Neural cell (in vitro differentiated cells): ENCODE results near the gene ELMO1. TPM values are rescaled to one million over a fixed set of nuclear protein-coding genes. Genes with fewer than 3 reads are reported as not detected.
A peak's percentile ranks its signal among the peaks of the same experiment; 100 is the strongest.

ENCODE experiments used
- H2AFZ ChIP-seq: fragments of 200-600, 300-800 bp; sonication (generic), shearing (Covaris generic); 2 replicates; pipeline ENCODE4 v1.6.0; 2014; ENCODE audit warnings: low read depth, mild to moderate bottlenecking, antibody characterized with exemption, low read length, moderate library complexity
- H3F3A ChIP-seq: fragments of 200-600 bp; shearing (Covaris generic); 2 replicates; pipeline ENCODE4 v1.6.1; 2016; ENCODE audit warnings: mild to moderate bottlenecking, moderate library complexity, mixed read lengths, antibody characterized with exemption, low read length; ENCODE audit not compliant: insufficient read depth, poor library complexity, severe bottlenecking
- H3K27ac ChIP-seq: fragments of 200-600, 300-800 bp; sonication (generic), shearing (Covaris generic); 2 replicates; pipeline ENCODE4 v1.5.1; 2014; ENCODE audit warnings: mild to moderate bottlenecking, low read length, moderate library complexity
- H3K27me3 ChIP-seq: fragments of 300-800, 200-600 bp; sonication (generic), shearing (Covaris generic); 2 replicates; pipeline ENCODE4 v1.6.0; 2014; ENCODE audit warnings: mild to moderate bottlenecking, low read depth, low read length, moderate library complexity; ENCODE audit not compliant: insufficient read depth
- H3K36me3 ChIP-seq: fragments of 300-800, 200-600 bp; sonication (generic), shearing (Covaris generic); 2 replicates; pipeline ENCODE4 v1.5.1; 2014; ENCODE audit warnings: mild to moderate bottlenecking, antibody characterized with exemption, low read length, moderate library complexity; ENCODE audit not compliant: insufficient read depth
- H3K4me2 ChIP-seq: fragments of 300-800, 200-600 bp; sonication (generic), shearing (Covaris generic); 2 replicates; pipeline ENCODE4 v1.6.0; 2014; ENCODE audit warnings: mild to moderate bottlenecking, low read length
- H3K4me3 ChIP-seq: fragments of 300-800, 200-600 bp; sonication (generic), shearing (Covaris generic); 2 replicates; pipeline ENCODE4 v1.5.1; 2014; ENCODE audit warnings: mild to moderate bottlenecking, low read length, moderate library complexity
- H3K79me2 ChIP-seq: fragments of 200-600 bp; shearing (Covaris generic); replicated peaks from 2 replicates; pipeline ENCODE4 v1.6.0; 2014; ENCODE audit warnings: mild to moderate bottlenecking, low read length, moderate library complexity; ENCODE audit not compliant: insufficient read depth
- H3K9ac ChIP-seq: fragments of 300-800, 200-600 bp; sonication (generic), shearing (Covaris generic); 2 replicates; pipeline ENCODE4 v1.6.1; 2016; ENCODE audit warnings: mild to moderate bottlenecking, low read length, mixed read lengths
- H3K9me2 ChIP-seq: fragments of 200-600 bp; shearing (Covaris generic); 2 replicates; pipeline ENCODE4 v1.6.1; 2016; ENCODE audit warnings: mild to moderate bottlenecking, low read length, mixed read lengths; ENCODE audit not compliant: insufficient read depth
- H3K9me3 ChIP-seq: fragments of 200-600, 300-800 bp; sonication (generic), shearing (Covaris generic); 2 replicates; pipeline ENCODE4 v1.6.1; 2016; ENCODE audit warnings: mild to moderate bottlenecking, mixed run types, low read length, moderate library complexity, mixed read lengths
- H4K20me1 ChIP-seq: fragments of 200-600 bp; shearing (Covaris generic); 2 replicates; pipeline ENCODE4 v1.6.1; 2016; ENCODE audit warnings: mild to moderate bottlenecking, mixed run types; ENCODE audit not compliant: insufficient read depth
- CTCF ChIP-seq: fragments of 450-650 bp; IDR thresholded peaks from 2 replicates; pipeline ENCODE4 v1.5.1; 2014; ENCODE audit warnings: antibody characterized with exemption, mild to moderate bottlenecking, moderate library complexity; ENCODE audit not compliant: poor library complexity, severe bottlenecking
- EP300 ChIP-seq: fragments of 450-650 bp; conservative IDR thresholded peaks from 2 replicates; pipeline ENCODE4 v1.6.1; 2014; ENCODE audit warnings: antibody characterized with exemption, mild to moderate bottlenecking, moderate library complexity; ENCODE audit not compliant: poor library complexity, severe bottlenecking
- EZH2 ChIP-seq: fragments of 200-600, 300-800 bp; shearing (Covaris generic), sonication (generic); IDR thresholded peaks from 2 replicates; pipeline ENCODE4 v1.6.1; 2014; ENCODE audit warnings: antibody characterized with exemption, low read length, borderline replicate concordance, mild to moderate bottlenecking; ENCODE audit not compliant: insufficient read depth, poor library complexity, severe bottlenecking
- MXI1 ChIP-seq: fragments of 450-650 bp; conservative IDR thresholded peaks from 2 replicates; pipeline ENCODE4 v1.6.1; 2014; ENCODE audit warnings: antibody characterized with exemption, mild to moderate bottlenecking; ENCODE audit not compliant: poor library complexity, severe bottlenecking
- POLR2AphosphoS5 ChIP-seq: IDR thresholded peaks from 2 replicates; pipeline ENCODE4 v1.6.1; 2012
- RAD21 ChIP-seq: fragments of 450-650 bp; conservative IDR thresholded peaks from 2 replicates; pipeline ENCODE4 v1.6.1; 2014; ENCODE audit warnings: antibody characterized with exemption, mild to moderate bottlenecking, moderate library complexity
- REST ChIP-seq: IDR thresholded peaks from 2 replicates; pipeline ENCODE4 v1.6.1; 2012; ENCODE audit warnings: borderline replicate concordance
- SMC3 ChIP-seq: fragments of 450-650 bp; conservative IDR thresholded peaks from 2 replicates; pipeline ENCODE4 v1.6.1; 2014; ENCODE audit warnings: antibody characterized with exemption, mild to moderate bottlenecking, moderate library complexity; ENCODE audit not compliant: poor library complexity
- TAF1 ChIP-seq: IDR thresholded peaks from 2 replicates; pipeline ENCODE4 v1.6.1; 2012; ENCODE audit warnings: low read depth
- polyA plus RNA-seq: library from polyadenylated mRNA; depleted of rRNA; stranded (reverse); fragments of >200 nt; gene quantifications from 2 replicates; pipeline ENCODE4 v1.2.3, GENCODE V29; 2014

ELMO1 gene
- polyA plus RNA-seq, 1 donor from 2014 or later, result 12.2 TPM

- H3K27me3 ChIP-seq, result no peaks in the 10 kb centered on the region
- H3K4me2 ChIP-seq, result no peak overlapping the region
- H3K9me3 ChIP-seq, result no peaks in the 10 kb centered on the region
- no peak overlapping the region for H3K9ac ChIP-seq
- no peak overlapping the region for H3K4me3 ChIP-seq
- H2AFZ ChIP-seq, result no peak overlapping the region
- peak overlapping the region; percentile 3 for H3K27ac ChIP-seq
- no peaks in the 10 kb centered on the region for H3K9me2 ChIP-seq
- no peaks in the 10 kb centered on the region for H3K36me3 ChIP-seq
- peaks cover 3% of the 10 kb centered on the region for H3K79me2 ChIP-seq
- TF ChIP-seq CTCF (no peak), EZH2 (no peak), REST (no peak), MXI1 (no peak)
- H4K20me1 ChIP-seq, result no peaks in the 10 kb centered on the region
- H3F3A ChIP-seq, result no peaks in the 10 kb centered on the region
These were observed 9.6 kb downstream of the ELMO1 start for GRCh38 chr7:37438906-37439652.

- no peaks in the 10 kb centered on the region for H4K20me1 ChIP-seq
- no peaks in the 10 kb centered on the region for H3F3A ChIP-seq
- no peaks in the 10 kb centered on the region for H3K27me3 ChIP-seq
- peaks cover 3% of the 10 kb centered on the region for H3K79me2 ChIP-seq
- no peak overlapping the region for H3K4me2 ChIP-seq
- H3K9me3 ChIP-seq, result no peaks in the 10 kb centered on the region
- H3K36me3 ChIP-seq, result no peaks in the 10 kb centered on the region
- H3K9me2 ChIP-seq, result no peaks in the 10 kb centered on the region
- no peak overlapping the region for H3K4me3 ChIP-seq
- H3K27ac ChIP-seq, result no peak overlapping the region
- no peak overlapping the region for H3K9ac ChIP-seq
- no peak overlapping the region for H2AFZ ChIP-seq
- TF ChIP-seq MXI1 (no peak), EZH2 (no peak), TAF1 (no peak), RAD21 (no peak), REST (no peak), CTCF (no peak), POLR2AphosphoS5 (no peak), EP300 (no peak), SMC3 (no peak)
These were observed 13.4 kb downstream of the ELMO1 start for GRCh38 chr7:37435156-37435855.
